Adrenal gland (tissue), 5 donors: Measurements from ENCODE around the gene ITGA1.

Experiments
- CTCF ChIP-seq, 6 experiments: fragments of 450-650 bp in 4 of 6; fragments of 200-600 bp in 2 of 6; sonication (generic) in 1 of 6; IDR thresholded peaks; 1 replicate in 5 of 6; 2 replicates in 1 of 6; pipeline versions ENCODE4 v1.5.1 to v1.8.0; 2016 to 2021; ENCODE audit warnings: antibody characterized with exemption in 6 of 6, mild to moderate bottlenecking in 2 of 6, moderate library complexity in 1 of 6
- POLR2A ChIP-seq, 2 donors: fragments of 450-650 bp; IDR thresholded peaks; one replicate each; pipeline ENCODE4 v1.6.1; 2017; ENCODE audit warnings: antibody characterized with exemption in 2 of 2, mild to moderate bottlenecking in 2 of 2, moderate library complexity in 1 of 2
- donor health status: DM: no; HTN: no; CAD: no.

- TF ChIP-seq CTCF (IDR thresholded peaks at IDR 0.05) (no peak), POLR2A (IDR thresholded peaks at IDR 0.05) (no peak)
These were observed 22.2 kb downstream of the ITGA1 start for GRCh38 chr5:52809884-52810283.
